ENCODE results near the gene TMOD1.
"Not testable (repeated sequence)": the region's sequence is repeated elsewhere in the genome, so short reads cannot be mapped to it uniquely, and the experiment has no call there.

Gene TMOD1

DNA sequence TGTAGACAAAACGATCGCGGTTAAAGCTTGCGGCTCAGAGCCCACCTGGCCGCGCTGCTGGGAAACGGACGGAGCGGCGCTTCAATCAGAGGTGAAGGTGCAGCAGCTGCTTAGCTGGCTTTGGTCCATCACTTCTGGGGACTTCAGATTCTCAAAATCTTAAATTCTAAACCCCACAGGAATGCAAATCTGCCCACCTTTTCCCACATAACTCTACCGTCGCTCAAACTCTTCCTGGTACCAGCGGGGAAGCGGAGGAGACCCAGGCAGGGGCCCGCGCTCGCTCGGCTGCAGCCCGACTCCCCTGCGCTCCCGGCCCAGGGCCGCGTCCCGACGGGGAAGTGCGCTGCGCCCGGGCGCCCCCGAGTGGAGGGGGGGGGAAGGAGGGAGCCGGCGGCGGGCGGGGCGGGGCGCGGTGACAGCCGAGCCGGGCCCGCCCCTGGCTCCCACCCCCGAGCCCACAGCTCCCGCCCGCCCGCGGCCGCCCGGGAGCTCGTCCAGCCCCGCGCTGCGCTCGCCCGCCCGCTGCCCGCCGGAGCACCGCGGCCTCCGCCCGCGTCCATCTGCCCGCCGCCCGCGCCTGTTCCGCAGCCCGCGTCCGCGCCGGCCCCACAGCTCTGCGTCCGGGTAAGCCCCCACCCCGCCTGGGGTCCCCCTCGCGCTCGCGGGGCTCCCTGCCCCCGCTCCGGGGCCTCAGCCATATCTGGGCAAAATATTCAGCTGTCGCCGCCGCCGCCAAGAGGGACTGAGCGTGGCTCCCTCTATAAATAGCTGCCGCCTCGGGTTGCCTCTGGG is at the start of gene TMOD1:
Gene TMOD1 (plus strand): TSS at position 490 of the 795 bp plus-strand sequence. CDS start 22,523 bp downstream, outside the sequence.
- DNase-seq = peak; percentile 40

DNA sequence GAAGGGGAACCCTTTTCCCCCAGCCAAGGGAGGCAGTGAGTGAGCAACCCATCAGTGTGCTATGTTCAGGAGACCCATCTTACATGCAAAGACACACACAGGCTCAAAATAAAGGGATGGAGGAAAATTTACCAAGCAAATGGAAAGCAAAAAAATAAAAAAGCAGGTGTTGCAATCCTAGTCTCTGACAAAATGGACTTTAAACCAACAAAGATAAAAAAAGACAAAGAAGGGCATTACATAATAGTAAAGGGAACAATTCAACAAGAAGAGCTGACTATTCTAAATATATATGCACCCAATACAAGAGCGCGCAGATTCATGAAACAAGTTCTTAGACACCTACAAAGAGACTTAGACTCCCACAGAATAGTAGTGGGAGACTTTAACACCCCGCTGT is 47.9 kb upstream of the TMOD1 start:
- DNase-seq = not testable (repeated sequence)

DNA sequence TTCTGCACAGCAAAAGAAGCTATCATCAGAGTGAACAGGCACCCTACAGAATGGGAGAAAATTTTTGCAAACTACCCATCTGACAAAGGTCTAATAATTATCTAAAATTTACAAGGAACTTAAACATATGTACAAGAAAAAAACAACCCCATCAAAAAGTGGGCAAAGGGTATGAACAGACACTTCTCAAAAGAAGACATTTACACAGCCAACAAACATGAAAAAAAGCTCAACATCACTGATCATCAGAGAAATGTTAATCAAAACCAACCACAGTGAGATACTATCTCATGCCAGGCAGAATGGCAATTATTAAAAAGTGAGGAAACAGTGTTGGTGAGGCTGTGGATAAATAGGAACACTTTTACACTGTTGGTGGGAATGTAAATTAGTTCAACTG is 44.6 kb upstream of the TMOD1 start:
- DNase-seq = not testable (repeated sequence)

DNA sequence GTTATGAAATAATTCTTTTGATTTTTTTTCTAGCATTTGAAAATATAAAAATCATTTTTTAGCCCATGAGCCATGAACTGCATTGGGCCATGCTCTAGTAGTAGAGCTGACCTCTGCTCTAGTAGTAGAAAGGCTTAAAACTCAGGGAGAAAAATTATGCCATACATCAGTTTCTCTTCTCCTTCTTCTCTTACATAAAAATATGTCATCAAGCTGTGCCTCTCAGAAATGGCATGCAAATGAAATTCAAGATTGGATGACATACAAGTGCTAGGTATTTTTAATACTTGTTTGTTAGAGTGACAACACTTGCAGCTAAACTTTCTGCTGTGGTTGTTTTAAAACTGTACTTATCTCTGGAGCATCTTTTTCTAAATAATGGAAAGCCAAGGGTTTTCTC is 42.1 kb upstream of the TMOD1 start:
- no peak for DNase-seq

DNA sequence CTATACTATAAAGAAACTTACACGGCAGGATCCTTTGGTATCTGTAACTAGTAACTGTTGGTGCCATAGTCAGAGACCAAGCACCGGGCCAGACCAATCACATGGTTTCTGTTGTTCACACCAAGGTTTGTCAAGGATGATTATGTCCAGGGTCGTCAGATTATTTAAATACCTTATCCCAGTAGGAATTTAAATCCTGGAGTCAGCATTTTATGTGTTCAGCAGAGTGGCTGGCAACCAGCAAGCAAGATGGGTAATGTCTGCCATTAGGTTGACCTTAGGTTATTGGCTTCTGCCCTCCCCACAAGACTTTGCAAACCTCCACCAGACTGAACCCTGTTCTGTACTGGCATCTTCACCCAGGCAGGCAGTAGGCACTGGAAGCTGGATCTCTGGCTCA is 39.3 kb upstream of the TMOD1 start:
- DNase-seq = no peak

DNA sequence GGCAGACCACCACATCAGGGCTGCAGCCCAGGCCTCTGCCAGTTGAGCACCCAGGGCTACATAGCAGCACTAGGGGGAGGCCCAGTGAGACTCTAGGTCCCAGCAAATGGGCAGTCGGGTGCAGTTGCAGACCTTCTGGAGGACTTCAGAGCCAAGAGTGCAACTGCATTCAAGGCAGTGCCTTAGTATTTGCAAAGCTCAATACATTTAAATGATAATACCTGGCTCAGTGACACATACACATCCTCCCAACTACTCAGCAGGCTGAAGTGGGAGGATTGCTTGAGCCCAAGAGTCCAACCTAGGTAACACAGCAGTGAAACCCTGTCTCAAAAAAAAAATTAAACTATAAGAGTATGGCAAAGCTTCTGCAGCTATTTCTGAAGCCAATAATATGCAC is 38.6 kb upstream of the TMOD1 start:
- DNase-seq = no peak

DNA sequence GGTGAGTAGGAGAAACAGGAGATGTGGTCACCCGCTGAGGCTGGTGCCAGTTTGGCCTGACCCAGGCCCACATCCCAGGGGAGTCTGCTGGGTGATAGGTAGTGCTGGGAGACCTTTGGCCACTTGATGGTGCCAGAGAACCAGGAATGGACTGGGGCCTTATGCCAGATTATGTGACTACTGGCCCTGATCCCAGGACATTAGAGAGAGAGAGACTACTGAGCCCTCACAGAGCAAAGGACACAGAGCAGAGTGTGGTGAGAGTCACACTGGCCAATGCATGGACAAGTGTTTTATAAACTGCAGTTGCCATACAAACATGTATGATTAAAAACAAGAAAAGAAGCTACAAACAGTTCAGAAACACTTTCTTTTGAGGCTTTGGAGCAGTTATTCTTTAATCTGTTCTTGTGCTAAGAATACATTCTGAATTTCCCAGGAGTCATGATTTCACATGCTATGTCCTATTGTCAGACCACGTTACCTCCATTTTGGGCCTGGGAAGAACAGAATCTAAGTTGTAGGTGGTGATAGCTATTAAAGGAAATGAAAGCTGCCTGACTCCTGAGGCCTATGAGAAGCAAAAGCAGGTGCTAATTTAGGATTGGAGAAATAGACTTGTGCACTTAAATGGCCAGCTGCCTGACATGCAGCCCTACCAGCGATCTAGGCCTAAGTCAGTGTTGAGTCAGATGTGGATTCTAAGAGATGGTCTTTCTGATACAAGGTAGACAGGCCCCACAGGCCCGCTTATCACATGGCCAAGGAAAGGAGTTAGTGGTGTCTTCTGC is 32.6 kb upstream of the TMOD1 start:
- DNase-seq = peak; percentile 16

DNA sequence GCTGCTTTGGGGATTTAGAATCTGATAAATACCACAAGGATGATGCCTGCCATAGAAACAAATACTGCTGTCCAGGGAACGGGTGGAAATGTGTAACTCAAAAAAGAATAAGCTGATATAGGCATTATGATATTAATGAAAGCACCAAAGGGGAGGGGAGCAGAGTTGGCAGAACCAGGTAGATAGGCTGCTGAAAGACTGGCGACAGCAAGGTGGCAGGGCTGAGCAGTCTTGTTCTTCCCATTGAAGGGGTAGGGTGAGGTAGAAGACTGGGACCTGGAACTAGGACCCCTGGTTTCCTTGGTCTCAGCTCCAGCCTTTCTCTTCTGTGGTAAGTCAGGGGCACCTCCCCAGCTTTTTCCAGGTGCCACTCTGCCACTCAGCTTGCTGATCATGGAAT is 31.4 kb upstream of the TMOD1 start:
- DNase-seq = no peak

DNA sequence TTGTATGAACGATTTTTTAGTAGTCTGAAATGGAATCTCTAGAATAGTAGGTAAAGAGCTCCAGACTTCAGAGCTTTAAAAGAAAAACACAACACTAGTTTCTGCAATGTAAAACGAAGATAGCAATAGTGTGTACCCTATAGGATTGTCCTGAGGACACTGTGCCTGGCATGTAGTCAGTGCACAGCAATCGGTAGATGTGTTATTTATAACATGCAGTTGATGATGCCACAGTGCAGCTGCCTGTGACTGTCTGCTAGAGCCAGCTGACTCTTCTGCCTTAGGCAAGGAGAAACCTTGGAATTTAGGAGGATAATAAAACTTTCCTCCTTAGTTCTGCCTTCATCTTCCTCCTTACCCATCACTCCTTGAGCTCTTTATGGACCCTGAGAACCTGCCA is 27.7 kb upstream of the TMOD1 start:
- DNase-seq = no peak

DNA sequence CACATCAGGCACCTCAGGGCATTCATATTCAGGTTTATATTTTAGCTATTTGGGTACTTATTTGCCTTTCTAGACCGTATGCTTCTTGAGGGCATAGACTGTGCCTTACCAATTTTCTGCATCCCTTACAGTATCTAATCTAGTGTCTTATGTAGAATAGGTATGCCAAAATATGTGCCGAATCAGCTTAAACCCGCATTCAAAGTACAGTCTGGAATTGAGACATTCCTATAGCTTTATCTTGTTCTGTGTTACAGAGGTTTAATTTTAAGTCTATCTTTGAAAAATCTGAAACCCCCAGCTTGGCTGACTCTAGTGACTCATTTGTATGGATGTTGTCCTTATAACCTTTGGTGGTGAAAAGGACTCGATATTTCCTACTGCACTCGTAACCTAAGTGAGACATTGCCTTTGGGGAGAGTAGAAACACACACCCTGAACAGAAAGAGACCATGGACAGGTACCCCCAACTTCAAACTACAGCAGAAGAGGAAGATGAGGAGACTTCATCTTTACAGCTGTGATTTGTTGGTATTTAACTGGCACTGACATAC is 27.0 kb upstream of the TMOD1 start:
- DNase-seq = no peak

DNA sequence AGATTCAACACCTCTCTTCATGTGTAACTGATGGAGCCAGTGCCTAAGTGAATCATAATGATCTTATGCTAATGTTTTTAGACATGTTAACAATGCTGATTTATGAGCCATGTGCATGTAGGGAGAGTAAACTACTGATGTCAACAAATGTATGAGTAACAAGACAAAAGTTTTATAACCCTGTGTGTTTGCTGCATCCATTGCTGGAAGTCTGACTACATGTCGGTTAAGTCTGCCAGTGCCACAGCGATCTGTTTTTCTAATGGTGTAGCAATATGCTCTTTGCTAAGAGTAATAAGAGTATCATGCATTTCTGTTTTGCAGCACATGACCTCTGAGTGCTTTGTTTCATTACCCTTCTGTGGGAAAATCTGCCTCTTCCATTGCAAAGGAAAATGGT is 26.4 kb upstream of the TMOD1 start:
- DNase-seq = no peak

DNA sequence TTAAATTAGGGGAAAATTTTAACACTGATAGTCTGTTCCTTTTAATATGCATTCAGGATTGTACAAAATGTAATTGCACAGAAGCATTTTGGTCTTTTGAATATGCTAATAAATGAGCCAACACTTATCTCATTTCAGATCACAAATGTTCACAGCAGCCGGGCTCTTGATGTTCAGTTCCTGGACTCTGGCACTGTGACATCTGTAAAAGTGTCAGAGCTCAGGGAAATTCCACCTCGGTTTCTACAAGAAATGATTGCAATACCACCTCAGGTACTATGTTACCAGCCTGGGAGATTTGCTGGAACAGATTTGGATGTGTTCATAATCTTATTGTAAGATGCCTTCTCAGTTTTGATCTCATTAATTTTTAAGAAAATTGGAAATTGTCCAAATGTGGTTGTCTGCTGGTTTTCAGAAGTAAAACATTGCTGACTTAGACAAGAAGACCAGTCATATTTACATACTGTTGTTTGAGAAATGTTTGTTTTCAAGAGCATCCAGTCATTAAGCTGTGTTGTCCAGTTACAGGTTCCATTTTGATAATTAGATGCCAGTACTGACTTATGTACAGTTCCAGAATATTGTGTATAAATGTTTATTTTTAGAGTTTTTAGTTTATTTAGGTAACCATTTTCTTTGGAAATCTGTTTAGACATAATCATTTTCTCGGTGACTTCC is 23.0 kb upstream of the TMOD1 start:
- no peak for DNase-seq

DNA sequence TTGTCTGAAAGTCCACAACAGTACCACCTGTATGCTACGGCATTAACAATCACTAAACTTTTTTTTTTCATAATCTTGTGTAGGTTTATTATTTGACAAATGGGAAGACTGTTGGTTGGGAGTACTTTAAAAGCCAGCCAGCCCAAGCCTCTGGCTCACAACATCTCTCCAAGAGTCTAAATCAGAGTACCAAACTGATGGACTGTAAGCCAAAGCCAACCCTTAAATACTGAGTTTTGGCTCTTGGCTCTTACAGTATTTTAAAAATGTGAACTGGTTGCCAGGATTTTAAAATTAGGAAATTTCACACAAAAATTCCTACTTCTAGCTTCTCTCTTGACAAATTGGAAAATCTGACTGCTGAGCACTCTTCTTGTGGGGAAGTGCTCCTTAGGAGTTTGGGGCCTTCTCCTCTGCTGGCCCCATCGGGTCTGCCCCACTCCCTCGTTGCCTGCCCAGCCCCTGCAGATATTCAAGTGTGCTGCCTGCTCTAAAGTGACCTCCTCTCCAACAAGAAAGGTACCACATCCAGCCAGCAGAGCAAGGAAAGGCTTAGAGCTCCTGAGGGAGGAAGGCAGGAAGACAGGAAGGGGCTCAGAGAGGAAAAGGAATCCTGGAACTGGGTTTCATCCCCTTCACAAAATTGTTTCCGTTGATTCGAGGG is 21.8 kb upstream of the TMOD1 start:
- DNase-seq = no peak

DNA sequence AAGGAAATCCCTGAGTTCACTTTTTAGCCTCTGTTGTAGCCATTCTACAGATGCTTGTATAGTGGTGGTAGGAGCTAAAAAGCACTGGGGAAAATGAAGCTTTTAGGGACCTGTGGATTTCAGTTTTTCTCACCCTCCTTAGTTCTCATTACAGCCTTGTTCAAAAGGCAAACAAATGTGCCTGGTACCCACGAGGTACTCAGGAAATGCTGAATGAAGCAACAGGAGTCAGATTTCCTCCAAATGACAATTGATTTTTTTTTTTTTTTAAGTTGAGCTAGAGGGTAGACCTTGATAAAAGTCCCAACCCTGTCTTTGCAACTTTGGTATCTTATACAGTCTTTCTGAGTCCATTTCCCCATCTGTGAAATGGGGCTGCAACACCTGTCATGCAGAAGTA is 21.3 kb upstream of the TMOD1 start:
- no peak for DNase-seq

DNA sequence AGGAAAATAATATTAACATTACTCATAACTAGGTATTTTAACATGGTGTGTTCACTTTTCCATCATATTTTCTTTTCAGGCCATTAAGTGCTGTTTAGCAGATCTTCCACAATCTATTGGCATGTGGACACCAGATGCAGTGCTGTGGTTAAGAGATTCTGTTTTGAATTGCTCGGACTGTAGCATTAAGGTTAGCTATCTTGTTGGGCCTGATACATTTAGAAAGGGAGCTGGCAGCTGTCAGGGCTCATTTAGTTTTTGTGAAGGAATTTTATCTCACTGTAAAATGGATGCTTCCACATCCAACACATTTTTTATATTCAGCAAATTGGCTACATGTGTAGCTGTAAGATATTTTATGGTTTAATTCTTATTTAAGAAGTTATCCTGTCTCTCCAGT is 20.7 kb upstream of the TMOD1 start:
- DNase-seq = no peak

DNA sequence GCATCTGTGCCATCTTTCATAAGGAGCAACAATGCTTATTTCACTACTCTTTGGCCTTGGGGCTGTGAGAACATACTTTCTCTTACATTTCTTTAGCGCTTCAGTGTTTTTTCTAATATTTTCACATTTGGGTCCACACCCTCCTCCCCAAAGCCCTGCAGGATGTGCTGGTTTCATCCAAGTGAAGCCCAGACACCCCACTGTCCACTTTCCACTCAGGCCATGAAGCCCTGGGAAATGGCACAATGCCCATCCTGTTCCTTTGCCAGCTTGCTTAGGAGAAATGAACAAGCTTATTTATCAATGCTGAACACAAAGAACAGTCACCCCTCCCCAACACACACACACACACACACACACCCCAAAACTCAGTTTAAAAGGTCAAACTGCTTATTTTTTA is 17.3 kb upstream of the TMOD1 start:
- DNase-seq = no peak

DNA sequence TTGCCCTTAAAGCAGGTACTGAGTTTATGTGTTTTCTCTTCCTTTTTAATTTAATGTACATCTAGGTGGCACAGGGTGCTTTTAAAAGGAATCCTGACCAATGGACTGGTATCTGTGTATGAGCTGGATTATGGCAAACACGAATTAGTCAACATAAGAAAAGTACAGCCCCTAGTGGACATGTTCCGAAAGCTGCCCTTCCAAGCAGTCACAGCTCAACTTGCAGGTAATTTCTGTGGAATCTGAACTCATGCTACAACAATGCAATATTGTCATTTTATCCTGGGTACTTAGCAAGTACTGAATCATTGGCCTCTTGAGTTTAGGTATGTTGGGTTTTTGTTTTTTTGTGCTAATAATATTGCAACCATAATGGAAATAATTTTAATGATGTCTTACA is 14.4 kb upstream of the TMOD1 start:
- DNase-seq = no peak

DNA sequence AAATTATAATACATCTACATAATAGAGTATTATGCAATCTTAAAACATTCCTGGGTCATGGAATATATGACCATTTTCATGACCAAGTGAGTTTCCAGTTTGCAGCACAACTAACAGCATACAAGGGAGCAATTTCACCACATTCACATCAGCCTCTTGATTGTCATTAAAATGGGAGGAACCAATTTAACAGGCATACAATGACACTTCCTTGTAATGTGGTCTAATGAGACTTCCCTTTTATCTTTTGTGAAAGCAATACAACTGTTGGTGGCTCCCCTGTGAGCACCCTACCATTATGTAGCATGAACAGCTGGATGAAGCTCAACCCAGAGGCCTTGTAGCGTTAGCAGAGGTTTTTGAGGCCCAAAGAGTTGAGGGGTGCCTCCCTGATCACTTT is 13.6 kb upstream of the TMOD1 start:
- no peak for DNase-seq

DNA sequence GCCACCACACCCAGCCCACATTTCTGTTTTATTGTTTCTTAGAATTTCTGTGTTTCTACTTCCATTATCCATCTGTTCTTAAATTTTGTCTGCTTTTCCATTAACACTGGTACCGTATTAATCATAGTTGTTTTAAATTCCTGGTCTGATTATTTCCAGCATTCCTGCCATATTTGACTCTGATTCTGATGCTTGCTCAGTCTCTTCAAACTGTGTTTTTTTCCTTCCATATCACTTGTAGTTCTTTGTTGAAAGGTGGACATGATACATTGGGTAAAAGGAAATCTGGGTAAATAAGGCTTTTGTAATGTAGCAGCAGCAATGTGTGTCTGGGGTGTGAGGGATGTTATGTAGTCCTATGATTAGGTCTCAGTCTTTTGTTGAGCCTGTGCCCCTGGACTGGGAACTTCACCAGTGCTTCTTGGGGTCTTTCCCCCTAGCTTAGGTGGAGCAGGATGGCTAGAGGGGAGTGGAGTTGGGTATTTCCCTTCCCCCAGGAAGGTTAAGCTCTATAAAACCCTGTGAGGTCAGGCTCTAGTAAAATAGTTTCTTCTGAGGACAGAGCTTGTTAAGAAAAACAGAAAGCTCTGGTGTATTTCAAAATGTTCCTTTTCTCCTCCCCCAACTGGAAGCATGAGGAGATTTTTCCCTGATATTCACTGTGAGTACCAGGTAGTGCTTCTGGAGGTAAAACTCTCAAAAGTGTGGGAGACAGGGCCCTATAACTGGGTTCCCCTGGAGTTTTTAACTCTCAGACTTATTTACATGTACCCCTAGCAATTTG is 10.1 kb upstream of the TMOD1 start:
- DNase-seq = no peak

DNA sequence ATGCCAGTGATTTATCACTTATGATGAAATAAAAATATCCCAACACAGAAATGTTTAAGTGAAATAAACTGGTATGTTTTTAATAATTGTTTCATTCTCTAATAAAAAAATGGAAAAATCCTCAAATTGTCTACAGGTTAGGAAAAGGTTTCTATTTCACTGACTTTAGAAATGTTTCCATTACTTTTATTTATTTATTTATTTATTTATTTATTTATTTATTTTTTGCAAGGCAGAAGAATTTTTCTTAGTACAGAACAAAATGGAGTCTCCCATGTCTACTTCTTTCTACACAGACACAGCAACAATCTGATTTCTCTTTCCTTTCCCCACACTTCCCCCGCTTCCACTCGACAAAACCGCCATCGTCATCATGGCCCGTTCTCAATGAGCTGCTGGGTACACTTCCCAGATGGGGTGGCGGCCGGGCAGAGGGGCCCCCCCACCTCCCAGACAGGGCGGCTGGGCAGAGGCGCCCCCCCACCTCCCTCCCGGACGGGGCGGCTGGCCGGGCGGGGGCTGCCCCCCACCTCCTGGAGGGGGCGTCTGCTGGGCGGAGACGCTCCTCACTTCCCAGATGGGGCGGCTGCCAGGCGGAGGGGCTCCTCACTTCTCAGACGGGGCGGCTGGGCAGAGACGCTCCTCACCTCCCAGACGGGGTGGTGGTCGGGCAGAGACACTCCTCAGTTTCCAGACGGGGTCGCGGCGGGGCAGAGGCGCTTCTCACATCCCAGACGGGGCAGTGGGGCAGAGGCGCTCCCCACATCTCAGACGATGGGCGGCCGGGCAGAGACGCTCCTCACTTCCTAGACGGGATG is 3.7 kb upstream of the TMOD1 start:
- not testable (repeated sequence) for DNase-seq

DNA sequence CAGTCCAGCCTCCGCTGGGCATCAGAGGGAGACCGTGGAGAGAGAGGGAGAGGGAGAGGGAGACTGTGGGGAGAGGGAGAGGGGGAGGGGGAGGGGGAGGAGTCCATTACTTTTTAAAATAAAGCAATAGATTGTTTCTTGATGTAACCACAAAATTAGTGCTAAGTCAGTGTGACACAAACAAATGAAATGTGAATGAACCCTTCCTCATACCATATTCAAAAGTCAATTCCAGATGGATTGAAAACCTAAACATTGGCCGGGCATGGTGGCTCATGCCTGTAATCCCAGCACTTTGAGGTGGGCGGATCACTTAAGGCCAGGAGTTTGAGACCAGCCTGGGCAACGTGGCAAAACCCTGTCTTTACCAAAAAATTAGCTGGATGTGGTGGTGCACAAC is 2.6 kb upstream of the TMOD1 start:
- DNase-seq = not testable (repeated sequence)

Data from CD4-positive, alpha-beta T cell treated with Interleukin-12 subunit alpha and Interleukin-12 subunit beta, for 1 hour (primary cell).